Endothelial cell of umbilical vein (primary cell): ENCODE measurements around the gene TTYH2. TPM values are rescaled to one million over a fixed set of nuclear protein-coding genes. Genes with fewer than 3 reads are reported as not detected.

ENCODE experiments used
- BruUV-seq: library from RNA; stranded (reverse); fragments of 400-500 nt; replicated peaks from 2 replicates; lab custom pipeline; 2021; lab: Mats Ljungman, UMichigan
- CTCF ChIA-PET: fragments of 300-600, 350-600 bp; sonication (Branson Sonifier 250); formaldehyde crosslinking; loops from one replicate; lab custom pipeline; 2021; ENCODE audit warnings: antibody characterized with exemption, inconsistent platforms; lab: Charles Lee
- POLR2A ChIA-PET: fragments of 300-600, 350-600 bp; sonication (Branson Sonifier 250); formaldehyde crosslinking; loops from one replicate; lab custom pipeline; 2021; ENCODE audit warnings: antibody characterized with exemption, inconsistent platforms; lab: Charles Lee
- DNase-seq: peaks from one replicate; pipeline ENCODE4 v3.0.0-alpha.2; 2011; ENCODE audit warnings: low read depth, low spot score
- FAIRE-seq: peaks from 2 replicates; lab custom pipeline; 2011; peaks lifted over from hg19 to GRCh38; lab: Jason Lieb, UNC
- H2AFZ ChIP-seq: 2 replicates; pipeline ENCODE4 v1.6.0; 2012; ENCODE audit warnings: low read depth, low read length, control low read depth, inconsistent platforms
- H3K27ac ChIP-seq: 2 replicates; pipeline ENCODE4 v1.5.1; 2011; ENCODE audit warnings: low read depth, mild to moderate bottlenecking, control low read depth, low read length, moderate library complexity; ENCODE audit not compliant: insufficient read depth
- H3K27me3 ChIP-seq, 2 experiments: 2 replicates each; pipeline versions ENCODE4 v1.6.0 to v1.6.1; 2011; ENCODE audit warnings: low read length in 2 of 2, mixed read lengths in 1 of 2; ENCODE audit not compliant: control insufficient read depth in 2 of 2, insufficient read depth in 2 of 2
- H3K36me3 ChIP-seq, 2 experiments: 2 replicates in 1 of 2; 3 replicates in 1 of 2; pipeline ENCODE4 v1.5.1; 2011; ENCODE audit warnings: low read length in 2 of 2, mild to moderate bottlenecking in 1 of 2, moderate library complexity in 1 of 2; ENCODE audit not compliant: control insufficient read depth in 2 of 2, insufficient read depth in 2 of 2; ENCODE audit errors: extremely low read depth in 1 of 2
- H3K4me1 ChIP-seq: 3 replicates; pipeline ENCODE4 v1.5.1; 2011; ENCODE audit warnings: mild to moderate bottlenecking, low read length; ENCODE audit not compliant: control insufficient read depth, insufficient read depth; ENCODE audit errors: extremely low read depth
- H3K4me2 ChIP-seq: 2 replicates; pipeline ENCODE4 v1.6.1; 2011; ENCODE audit warnings: low read length, control low read depth, mixed read lengths; ENCODE audit not compliant: insufficient read depth
- H3K4me3 ChIP-seq, 3 experiments: fragments of 200-600 bp in 1 of 3; sonication (generic), shearing (Covaris generic) in 1 of 3; replicated peaks in 1 of 3; 2 replicates each; pipeline ENCODE4 v1.5.1; 2011 to 2016; ENCODE audit warnings: control low read depth in 3 of 3, low read length in 3 of 3, mild to moderate bottlenecking in 2 of 3, inconsistent platforms in 1 of 3, low read depth in 1 of 3, moderate library complexity in 1 of 3; ENCODE audit not compliant: insufficient read depth in 1 of 3
- H3K79me2 ChIP-seq: 2 replicates; pipeline ENCODE4 v1.6.0; 2012; ENCODE audit warnings: low read length, inconsistent platforms; ENCODE audit not compliant: control insufficient read depth, insufficient read depth
- H3K9ac ChIP-seq: replicated peaks from 2 replicates; pipeline ENCODE3; 2011; ENCODE audit warnings: low read length, control low read depth; ENCODE audit not compliant: insufficient read depth; ENCODE audit errors: extremely low read depth
- H3K9me1 ChIP-seq: replicated peaks from 3 replicates; pipeline ENCODE4 v1.6.0; 2011; ENCODE audit warnings: mild to moderate bottlenecking, low read length; ENCODE audit not compliant: control insufficient read depth, insufficient read depth; ENCODE audit errors: extremely low read depth
- H3K9me3 ChIP-seq: replicated peaks from 2 replicates; pipeline ENCODE4 v1.5.1; 2012; ENCODE audit warnings: low read length, inconsistent platforms; ENCODE audit not compliant: control insufficient read depth, insufficient read depth
- H4K20me1 ChIP-seq: replicated peaks from 2 replicates; pipeline ENCODE3; 2011; ENCODE audit warnings: mild to moderate bottlenecking, low read length; ENCODE audit not compliant: control insufficient read depth, insufficient read depth; ENCODE audit errors: extremely low read depth
- EZH2 ChIP-seq: IDR thresholded peaks from 2 replicates; pipeline ENCODE4 v1.6.1; 2012; ENCODE audit warnings: borderline replicate concordance, low read depth, mild to moderate bottlenecking, moderate library complexity, low read length, inconsistent platforms; ENCODE audit not compliant: severe bottlenecking
- FOS ChIP-seq: IDR thresholded peaks from 2 replicates; pipeline ENCODE4 v1.6.1; 2011; ENCODE audit warnings: mild to moderate bottlenecking, low read length, moderate library complexity, borderline replicate concordance; ENCODE audit not compliant: insufficient read depth
- GATA2 ChIP-seq: IDR thresholded peaks from 2 replicates; pipeline ENCODE4 v1.7.0; 2011; ENCODE audit warnings: low read depth, mild to moderate bottlenecking, moderate library complexity, mixed read lengths, low read length; ENCODE audit not compliant: insufficient read length, insufficient read depth
- JUN ChIP-seq: IDR thresholded peaks from 2 replicates; pipeline ENCODE4 v1.6.1; 2011; ENCODE audit warnings: borderline replicate concordance, low read depth; ENCODE audit not compliant: insufficient read length, insufficient read depth
- MYC ChIP-seq: IDR thresholded peaks from one replicate; pipeline ENCODE4 v1.6.1; 2011; ENCODE audit warnings: mild to moderate bottlenecking, low read depth, low read length
- POLR2A ChIP-seq: IDR thresholded peaks from 2 replicates; pipeline ENCODE4 v1.6.1; 2012; ENCODE audit warnings: low read depth, mild to moderate bottlenecking, control low read depth, low read length
- POLR2AphosphoS5 ChIP-seq: IDR thresholded peaks from 2 replicates; pipeline ENCODE4 v1.6.1; 2012; ENCODE audit warnings: low read depth, mild to moderate bottlenecking, control low read depth, low read length, moderate library complexity; ENCODE audit not compliant: insufficient read depth
- dilution Hi-C: fragments of 300-500 bp; cut with MboI; formaldehyde crosslinking; loops from one replicate; pipeline ENCODE4 v1.15.0; 2019; ENCODE audit warnings: low sequenced_read_pairs; ENCODE audit not compliant: extremely low pct_ligation_motif_present
- intact Hi-C: fragments of 100-400 bp; cut with micrococcal nuclease; formaldehyde crosslinking; loops from one replicate; pipeline ENCODE4 v1.10.0; 2022
- polyA plus RNA-seq, 4 experiments: library from polyadenylated mRNA; depleted of rRNA in 3 of 4; stranded (reverse) in 3 of 4; unstranded in 1 of 4; fragments of >200 nt; gene quantifications; 2 replicates each; pipeline versions ENCODE4 v1.2.1 to v1.2.3, GENCODE V29; 2011 to 2012; ENCODE audit warnings: missing spikeins in 1 of 4
- total RNA-seq: library from RNA; stranded (reverse); gene quantifications from 2 replicates; pipeline ENCODE4 v1.2.3, GENCODE V29; 2021
- TF ChIP-seq, protein P1 (sequence below): IDR thresholded peaks from 2 replicates; pipeline ENCODE4 v1.6.1; 2011; ENCODE audit not compliant: insufficient read depth, insufficient read length
- TF ChIP-seq, protein P2 (sequence below), 2 donors: IDR thresholded peaks; 1 replicate in 1 of 2; 2 replicates in 1 of 2; pipeline ENCODE4 v1.5.1; 2011; ENCODE audit warnings: low read length in 2 of 2, mild to moderate bottlenecking in 2 of 2, moderate library complexity in 2 of 2, control low read depth in 1 of 2, inconsistent platforms in 1 of 2, low read depth in 1 of 2; ENCODE audit not compliant: insufficient read depth in 1 of 2; ENCODE audit errors: extremely low read depth in 1 of 2

TTYH2 gene
- total and polyA plus RNA-seq, 2 donors (not counting 3 experiments of a cell fraction or from before 2014, with no cell fraction given): 0.75 to 2.0 TPM

DNA sequence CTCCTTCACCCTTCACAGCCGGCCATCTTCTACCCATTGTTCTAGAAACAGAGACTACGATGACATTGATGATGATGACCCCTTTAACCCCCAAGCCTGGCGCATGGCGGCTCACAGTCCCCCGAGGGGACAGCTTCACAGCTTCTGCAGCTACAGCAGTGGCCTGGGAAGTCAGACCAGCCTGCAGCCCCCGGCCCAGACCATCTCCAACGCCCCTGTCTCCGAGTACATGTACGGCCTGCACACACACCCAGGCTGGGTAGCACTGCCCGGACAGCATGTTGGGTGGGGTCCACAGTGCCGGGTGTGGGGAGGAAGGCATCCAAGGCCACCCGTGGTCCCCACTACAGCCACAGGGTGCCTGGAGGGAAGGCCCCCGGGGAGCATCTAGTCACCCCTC, 39.7 kb downstream of the TTYH2 start:
- Histone ChIP-seq H3K79me2 (no peaks in the 10 kb centered on the region), H3K9me1 (no peaks in the 10 kb centered on the region), H3K27me3 (no peaks in the 10 kb centered on the region), H3K4me3 (no peak overlapping the region), H3K9ac (no peak overlapping the region), H3K36me3 (no peaks in the 10 kb centered on the region), H3K4me2 (no peak overlapping the region), H2AFZ (no peak overlapping the region), H3K27ac (no peak overlapping the region), H4K20me1 (no peaks in the 10 kb centered on the region), H3K4me1 (no peaks in the 10 kb centered on the region), H3K9me3 (no peaks in the 10 kb centered on the region)
- ChIA-PET CTCF (no interaction called here), POLR2A (no interaction called here)
- BruUV-seq: no TSS peak
- TF ChIP-seq POLR2A: no peak
- TF ChIP-seq GATA2: no peak
- no peak for TF ChIP-seq JUN
- TF ChIP-seq, protein P1, sequence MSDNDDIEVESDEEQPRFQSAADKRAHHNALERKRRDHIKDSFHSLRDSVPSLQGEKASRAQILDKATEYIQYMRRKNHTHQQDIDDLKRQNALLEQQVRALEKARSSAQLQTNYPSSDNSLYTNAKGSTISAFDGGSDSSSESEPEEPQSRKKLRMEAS: no peak
- TF ChIP-seq MYC: no peak
- TF ChIP-seq, protein P2, sequence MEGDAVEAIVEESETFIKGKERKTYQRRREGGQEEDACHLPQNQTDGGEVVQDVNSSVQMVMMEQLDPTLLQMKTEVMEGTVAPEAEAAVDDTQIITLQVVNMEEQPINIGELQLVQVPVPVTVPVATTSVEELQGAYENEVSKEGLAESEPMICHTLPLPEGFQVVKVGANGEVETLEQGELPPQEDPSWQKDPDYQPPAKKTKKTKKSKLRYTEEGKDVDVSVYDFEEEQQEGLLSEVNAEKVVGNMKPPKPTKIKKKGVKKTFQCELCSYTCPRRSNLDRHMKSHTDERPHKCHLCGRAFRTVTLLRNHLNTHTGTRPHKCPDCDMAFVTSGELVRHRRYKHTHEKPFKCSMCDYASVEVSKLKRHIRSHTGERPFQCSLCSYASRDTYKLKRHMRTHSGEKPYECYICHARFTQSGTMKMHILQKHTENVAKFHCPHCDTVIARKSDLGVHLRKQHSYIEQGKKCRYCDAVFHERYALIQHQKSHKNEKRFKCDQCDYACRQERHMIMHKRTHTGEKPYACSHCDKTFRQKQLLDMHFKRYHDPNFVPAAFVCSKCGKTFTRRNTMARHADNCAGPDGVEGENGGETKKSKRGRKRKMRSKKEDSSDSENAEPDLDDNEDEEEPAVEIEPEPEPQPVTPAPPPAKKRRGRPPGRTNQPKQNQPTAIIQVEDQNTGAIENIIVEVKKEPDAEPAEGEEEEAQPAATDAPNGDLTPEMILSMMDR (IDR thresholded peaks at IDR 0.05; ENCODE audit: extremely low read depth in 1 of 2, insufficient read depth in 1 of 2, low read depth in 1 of 2, low read length in 2 of 2): no peak
- TF ChIP-seq FOS: no peak
- no peak for TF ChIP-seq EZH2
- no peak for TF ChIP-seq POLR2AphosphoS5
- DNase-seq (no peak), FAIRE-seq (no peak)
- dilution Hi-C loops: no loop called here
- intact Hi-C loops: no loop called here
